IMR-90 (cell line): ENCODE results near the gene HS3ST5. TPM values are rescaled to one million over a fixed set of nuclear protein-coding genes. Genes with fewer than 3 reads are reported as not detected.

Source experiments
- ATAC-seq: fragments of 200-7000 bp; cut with Tn5 transposase; 2 replicates; pipeline ENCODE4 v1.9.1; 2020; ENCODE audit warnings: low read depth, mild to moderate bottlenecking, moderate library complexity
- BruUV-seq: library from RNA; stranded (reverse); fragments of 400-500 nt; replicated peaks from 2 replicates; lab custom pipeline; 2021; lab: Mats Ljungman, UMichigan
- CTCF ChIA-PET: fragments of 300-600 bp; formaldehyde crosslinking; extraction: SDS; loops from one replicate; lab custom pipeline; 2021; ENCODE audit warnings: antibody characterized with exemption; lab: Yijun Ruan, JAX
- POLR2A ChIA-PET: fragments of 300-600 bp; sonication (Branson Sonifier 250); formaldehyde crosslinking; loops from one replicate; lab custom pipeline; 2022; ENCODE audit warnings: antibody characterized with exemption; ENCODE audit not compliant: unreplicated experiment; lab: Charles Lee
- DNase-seq: peaks from one replicate; pipeline ENCODE4 v3.0.0; 2013
- H2AFZ ChIP-seq: replicated peaks from 2 replicates; pipeline ENCODE3; 2013; ENCODE audit warnings: low read length, mild to moderate bottlenecking; ENCODE audit not compliant: poor library complexity
- H2AK5ac ChIP-seq: 2 replicates; pipeline ENCODE4 v1.6.1; 2013; ENCODE audit warnings: low read depth, low read length, inconsistent platforms
- H2AK9ac ChIP-seq: replicated peaks from 2 replicates; pipeline ENCODE3; 2013; ENCODE audit warnings: mild to moderate bottlenecking, low read depth, low read length, moderate library complexity; ENCODE audit not compliant: poor library complexity
- H2BK120ac ChIP-seq: 2 replicates; pipeline ENCODE4 v1.6.1; 2013; ENCODE audit warnings: low read depth, low read length, inconsistent platforms
- H2BK15ac ChIP-seq: 3 replicates; pipeline ENCODE4 v1.6.1; 2013; ENCODE audit warnings: low read depth, low read length, inconsistent platforms
- H2BK20ac ChIP-seq: 2 replicates; pipeline ENCODE4 v1.6.1; 2013; ENCODE audit warnings: low read depth, mild to moderate bottlenecking, inconsistent platforms, low read length, moderate library complexity
- H2BK5ac ChIP-seq: 2 replicates; pipeline ENCODE4 v1.6.1; 2013; ENCODE audit warnings: mild to moderate bottlenecking, low read depth, low read length, inconsistent platforms; ENCODE audit not compliant: poor library complexity, severe bottlenecking
- H3K14ac ChIP-seq: replicated peaks from 2 replicates; pipeline ENCODE4 v1.6.1; 2013; ENCODE audit warnings: low read depth, low read length, inconsistent platforms
- H3K18ac ChIP-seq: 2 replicates; pipeline ENCODE4 v1.6.1; 2013; ENCODE audit warnings: low read depth, low read length, control low read depth
- H3K23ac ChIP-seq: 2 replicates; pipeline ENCODE4 v1.6.1; 2013; ENCODE audit warnings: low read depth, low read length, inconsistent platforms
- H3K27ac ChIP-seq: 2 replicates; pipeline ENCODE4 v1.5.1; 2013; ENCODE audit warnings: mild to moderate bottlenecking, control low read depth, low read length; ENCODE audit not compliant: insufficient read depth
- H3K27me3 ChIP-seq: 2 replicates; pipeline ENCODE4 v1.6.1; 2013; ENCODE audit warnings: low read length; ENCODE audit not compliant: control insufficient read depth, insufficient read depth
- H3K36me3 ChIP-seq: 2 replicates; pipeline ENCODE4 v1.6.1; 2013; ENCODE audit warnings: low read length, mixed read lengths; ENCODE audit not compliant: control insufficient read depth, insufficient read depth
- H3K4ac ChIP-seq: 2 replicates; pipeline ENCODE4 v1.6.1; 2013; ENCODE audit warnings: low read depth, low read length, inconsistent platforms
- H3K4me1 ChIP-seq: 2 replicates; pipeline ENCODE4 v1.6.1; 2013; ENCODE audit warnings: low read length, mixed read lengths; ENCODE audit not compliant: control insufficient read depth, insufficient read depth
- H3K4me2 ChIP-seq: 2 replicates; pipeline ENCODE4 v1.6.1; 2013; ENCODE audit warnings: low read depth, mild to moderate bottlenecking, control low read depth, low read length, moderate library complexity
- H3K4me3 ChIP-seq: 2 replicates; pipeline ENCODE4 v1.5.1; 2013; ENCODE audit warnings: low read depth, mild to moderate bottlenecking, control low read depth, low read length, moderate library complexity; ENCODE audit not compliant: insufficient read depth
- H3K56ac ChIP-seq: 2 replicates; pipeline ENCODE4 v1.6.1; 2013; ENCODE audit warnings: low read length, inconsistent platforms; ENCODE audit not compliant: insufficient read depth; ENCODE audit errors: extremely low read depth
- H3K79me1 ChIP-seq, 2 experiments: 2 replicates each; pipeline ENCODE4 v1.6.1; 2013; ENCODE audit warnings: low read length in 2 of 2, inconsistent platforms in 1 of 2, low read depth in 1 of 2
- H3K9ac ChIP-seq: 2 replicates; pipeline ENCODE4 v1.6.1; 2013; ENCODE audit warnings: low read depth, low read length, control low read depth
- H3K9me1 ChIP-seq: 2 replicates; pipeline ENCODE4 v1.6.1; 2013; ENCODE audit warnings: low read length, inconsistent platforms; ENCODE audit not compliant: insufficient read depth
- H3K9me3 ChIP-seq: 2 replicates; pipeline ENCODE4 v1.6.1; 2013; ENCODE audit warnings: low read length; ENCODE audit not compliant: control insufficient read depth, insufficient read depth
- H4K20me1 ChIP-seq: 2 replicates; pipeline ENCODE4 v1.6.1; 2013; ENCODE audit warnings: low read length, inconsistent platforms; ENCODE audit not compliant: insufficient read depth
- H4K5ac ChIP-seq: 2 replicates; pipeline ENCODE4 v1.6.1; 2013; ENCODE audit warnings: mild to moderate bottlenecking, low read depth, low read length, control low read depth
- H4K8ac ChIP-seq, 2 experiments: 2 replicates each; pipeline ENCODE4 v1.6.1; 2013; ENCODE audit warnings: low read depth in 2 of 2, low read length in 2 of 2, control low read depth in 1 of 2, inconsistent platforms in 1 of 2
- H4K91ac ChIP-seq: 2 replicates; pipeline ENCODE4 v1.6.1; 2013; ENCODE audit warnings: low read depth, low read length, inconsistent platforms; ENCODE audit not compliant: insufficient read depth
- CEBPB ChIP-seq: IDR thresholded peaks from 2 replicates; pipeline ENCODE4 v1.6.1; 2012; ENCODE audit warnings: low read depth, low read length, improper control_type of control experiment
- CHD1 ChIP-seq: IDR thresholded peaks from 2 replicates; pipeline ENCODE4 v1.6.1; 2012; ENCODE audit warnings: low read depth, low read length, improper control_type of control experiment
- MAFK ChIP-seq: IDR thresholded peaks from 2 replicates; pipeline ENCODE4 v1.6.1; 2012; ENCODE audit warnings: low read depth, low read length, improper control_type of control experiment
- MAZ ChIP-seq: IDR thresholded peaks from 2 replicates; pipeline ENCODE4 v1.6.1; 2012; ENCODE audit warnings: low read depth, mild to moderate bottlenecking, low read length, improper control_type of control experiment, moderate library complexity, borderline replicate concordance
- POLR2A ChIP-seq: IDR thresholded peaks from 2 replicates; pipeline ENCODE4 v1.6.1; 2012; ENCODE audit warnings: mild to moderate bottlenecking, low read depth, low read length
- USF2 ChIP-seq: fragments of 150-350 bp; IDR thresholded peaks from 2 replicates; pipeline ENCODE4 v1.6.1; 2017; ENCODE audit warnings: mild to moderate bottlenecking, antibody characterized with exemption, low read length, low read depth
- WGBS, 2 experiments: methylation state at CpG; one replicate each; pipeline versions ENCODE4 v1.1.5 to v1.1.7; 2013; ENCODE audit warnings: missing lambda C conversion rate in 2 of 2; ENCODE audit not compliant: insufficient read length in 1 of 2; ENCODE audit errors: extremely low coverage in 2 of 2; 5-methylcytosine and 5-hydroxymethylcytosine counted together
- dilution Hi-C: fragments of 300-500 bp; cut with HindIII; formaldehyde crosslinking; loops from one replicate; pipeline ENCODE4 v1.14.3; 2018; ENCODE audit warnings: low sequenced_read_pairs; ENCODE audit not compliant: unreplicated experiment
- in situ Hi-C: fragments of 300-500 bp; cut with MboI; formaldehyde crosslinking; loops from 3 replicates; pipeline ENCODE4 v1.14.3; 2019; ENCODE audit warnings: low sequenced_read_pairs, inconsistent platforms, mixed read lengths
- intact Hi-C: fragments of 100-400 bp; cut with micrococcal nuclease; formaldehyde crosslinking; loops from 2 replicates; pipeline ENCODE4 v1.10.0; 2022
- polyA plus RNA-seq, 3 experiments: library from polyadenylated mRNA; depleted of rRNA; stranded (reverse); fragments of >200 nt; gene quantifications; 2 replicates each; pipeline ENCODE4 v1.2.3, GENCODE V29; 2012; ENCODE audit warnings: low replicate concordance in 1 of 3
- total RNA-seq: library from RNA; depleted of rRNA; stranded (reverse); fragments of >200 nt; gene quantifications from 2 replicates; pipeline ENCODE4 v1.2.3, GENCODE V29; 2012

The HS3ST5 gene
- total and polyA plus RNA-seq, 2 of the 4 experiments (the other 2 are of a cell fraction): not detected

- Histone ChIP-seq H3K9ac (no peak overlapping the region), H4K91ac (no peak overlapping the region), H3K23ac (no peak overlapping the region), H2AFZ (no peak overlapping the region), H3K27ac (no peak overlapping the region), H3K9me3 (no peaks in the 10 kb centered on the region), H2BK120ac (no peak overlapping the region), H3K9me1 (no peaks in the 10 kb centered on the region), H3K14ac (no peak overlapping the region), H2AK9ac (no peak overlapping the region), H4K20me1 (no peaks in the 10 kb centered on the region), H3K79me1 (no peaks in the 10 kb centered on the region), H2AK5ac (no peak overlapping the region), H3K36me3 (no peaks in the 10 kb centered on the region), H3K4me2 (no peak overlapping the region), H2BK20ac (no peak overlapping the region), H3K56ac (no peak overlapping the region), H4K8ac (no peak overlapping the region), H2BK5ac (no peak overlapping the region), H3K4me1 (no peaks in the 10 kb centered on the region), H3K27me3 (no peaks in the 10 kb centered on the region), H3K4ac (no peak overlapping the region), H3K18ac (no peak overlapping the region), H2BK15ac (no peak overlapping the region), H4K5ac (no peak overlapping the region), H3K4me3 (no peak overlapping the region)
- TF ChIP-seq MAZ (no peak), MAFK (no peak), CEBPB (peak; percentile 81), USF2 (no peak), POLR2A (no peak), CHD1 (no peak)
- POLR2A ChIA-PET: interaction anchor here (0.6 kb wide), 1 partner anchor 85 kb away, joined by 3 read pairs; no protein-coding TSS in a partner anchor
- in situ Hi-C loops (no loop called here), intact Hi-C loops (no loop called here), dilution Hi-C loops (no loop called here)
- no peak for DNase-seq
- no TSS peak for BruUV-seq
- CTCF ChIA-PET: no interaction called here
- ATAC-seq: no peak
- no CpG with 5 or more reads among the region's 2 CpGs for WGBS, 2 experiments
Observed at GRCh38 chr6:114310053-114310452, 32.8 kb downstream of the HS3ST5 start.
